Stomach (tissue), 9 donors: ENCODE measurements around the gene PRDM16. TPM values are rescaled to one million over a fixed set of nuclear protein-coding genes. Genes with fewer than 3 reads are reported as not detected.

Source experiments
- DNase-seq, 2 donors: peaks; one replicate each; pipeline versions ENCODE4 v3.0.0 to v3.0.0-alpha.2; 2013 to 2019
- H3K27ac ChIP-seq, 5 donors: fragments of 200-600 bp in 4 of 5; sonication (generic) in 4 of 5; one replicate each; pipeline ENCODE4 v1.5.1; 2013 to 2019; ENCODE audit warnings: mild to moderate bottlenecking in 1 of 5, moderate library complexity in 1 of 5
- H3K27me3 ChIP-seq, 3 donors: fragments of 200-600 bp; sonication (generic); one replicate each; pipeline ENCODE4 v1.5.1; 2017 to 2019; ENCODE audit warnings: mixed run types in 1 of 3
- H3K36me3 ChIP-seq, 4 donors: fragments of 200-600 bp; sonication (generic); 1 replicate in 3 of 4; 2 replicates in 1 of 4; pipeline ENCODE4 v1.5.1; 2016 to 2019
- H3K4me1 ChIP-seq, 4 donors: fragments of 200-600 bp; sonication (generic); one replicate each; pipeline ENCODE4 v1.5.1; 2016 to 2019
- H3K4me3 ChIP-seq, 4 donors: fragments of 200-600 bp; sonication (generic) in 3 of 4; one replicate each; pipeline ENCODE4 v1.5.1; 2016 to 2019; ENCODE audit warnings: mild to moderate bottlenecking in 1 of 4
- H3K9me3 ChIP-seq, 4 donors: fragments of 200-600 bp; sonication (generic); one replicate each; pipeline ENCODE4 v1.5.1; 2016 to 2019
- EP300 ChIP-seq: sonication (generic); formaldehyde crosslinking; IDR thresholded peaks from one replicate; pipeline ENCODE4 v1.6.1; 2017; ENCODE audit warnings: antibody characterized with exemption
- POLR2A ChIP-seq, 4 donors: fragments of 450-650 bp; IDR thresholded peaks; one replicate each; pipeline ENCODE4 v1.6.1; 2016; ENCODE audit warnings: antibody characterized with exemption in 4 of 4, control low read depth in 2 of 4, mild to moderate bottlenecking in 1 of 4, moderate library complexity in 1 of 4
- POLR2AphosphoS5 ChIP-seq, 3 donors: sonication (generic); formaldehyde crosslinking; IDR thresholded peaks; one replicate each; pipeline ENCODE4 v1.6.1; 2016; ENCODE audit warnings: antibody characterized with exemption in 3 of 3
- WGBS, 5 donors: extraction: QIAGEN DNeasy Blood & Tissue Kit in 3 of 5; methylation state at CpG; one replicate each; pipeline versions ENCODE4 v1.1.5 to v1.1.7; 2013 to 2018; 5-methylcytosine and 5-hydroxymethylcytosine counted together
- intact Hi-C: fragments of 100-400 bp; cut with DNase I; formaldehyde crosslinking; loops from one replicate; pipeline ENCODE4 v1.15.1; 2023; ENCODE audit warnings: low total_unique reads
- polyA plus RNA-seq, 3 donors: library from polyadenylated mRNA; stranded (reverse); fragments of 200-250 nt; gene quantifications; one replicate each; pipeline ENCODE4 v1.2.3, GENCODE V29; 2013
- total RNA-seq, 5 donors: library from RNA; depleted of rRNA; stranded (reverse); fragments of >200 nt; gene quantifications; one replicate each; pipeline versions ENCODE4 v1.1.0 to v1.2.3, GENCODE V29; 2014 to 2016
- TF ChIP-seq, protein P1 (sequence below), 7 experiments: fragments of 450-650 bp in 4 of 7; fragments of 200-600 bp in 3 of 7; sonication (generic) in 3 of 7; IDR thresholded peaks; one replicate each; pipeline ENCODE4 v1.5.1; 2016 to 2019; ENCODE audit warnings: antibody characterized with exemption in 7 of 7, control low read depth in 2 of 7, mild to moderate bottlenecking in 1 of 7
- donor health status: healthy with polysubstance abuse.
- donor health status: Bipolar disorder and iron deficiency.
- donor health status: healthy.

The PRDM16 gene
- total and polyA plus RNA-seq, 8 donors, result 0.29 to 222 (median 15.8) TPM

DNA sequence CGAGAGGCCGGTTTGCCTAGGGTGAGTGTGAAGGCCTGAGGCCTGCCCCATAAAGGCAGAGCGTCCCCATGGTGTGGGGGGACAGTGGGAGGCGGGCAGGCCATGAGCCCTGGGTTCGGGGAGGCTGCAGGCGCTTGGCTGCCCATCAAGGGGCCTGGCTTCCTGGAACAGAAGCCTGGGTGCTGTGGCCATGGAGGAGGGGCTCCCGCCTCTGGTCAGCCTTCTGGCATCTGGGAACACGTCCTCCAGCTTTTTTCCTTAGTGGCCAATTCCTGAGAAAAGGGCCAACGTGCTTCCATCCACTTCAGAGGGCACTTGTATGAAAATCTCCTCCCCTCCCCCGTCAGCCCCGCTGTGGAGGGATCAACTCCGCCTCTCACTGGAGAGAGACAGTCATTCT lies 58.7 kb downstream of the PRDM16 start:
- no peaks in the 10 kb centered on the region for H3K9me3 ChIP-seq
- H3K4me3 ChIP-seq, result no peak overlapping the region
- 62 to 69% (median 67%) methylated on average over 9 to 12 of the region's 12 CpGs for WGBS, 5 donors
- peak overlapping the region; percentile 15 to 79 (median 72) for H3K27ac ChIP-seq
- DNase-seq, result no peak
- TF ChIP-seq POLR2AphosphoS5 (IDR thresholded peaks at IDR 0.05) (no peak), POLR2A (IDR thresholded peaks at IDR 0.05) (no peak), EP300 (no peak)
- TF ChIP-seq, protein P1, sequence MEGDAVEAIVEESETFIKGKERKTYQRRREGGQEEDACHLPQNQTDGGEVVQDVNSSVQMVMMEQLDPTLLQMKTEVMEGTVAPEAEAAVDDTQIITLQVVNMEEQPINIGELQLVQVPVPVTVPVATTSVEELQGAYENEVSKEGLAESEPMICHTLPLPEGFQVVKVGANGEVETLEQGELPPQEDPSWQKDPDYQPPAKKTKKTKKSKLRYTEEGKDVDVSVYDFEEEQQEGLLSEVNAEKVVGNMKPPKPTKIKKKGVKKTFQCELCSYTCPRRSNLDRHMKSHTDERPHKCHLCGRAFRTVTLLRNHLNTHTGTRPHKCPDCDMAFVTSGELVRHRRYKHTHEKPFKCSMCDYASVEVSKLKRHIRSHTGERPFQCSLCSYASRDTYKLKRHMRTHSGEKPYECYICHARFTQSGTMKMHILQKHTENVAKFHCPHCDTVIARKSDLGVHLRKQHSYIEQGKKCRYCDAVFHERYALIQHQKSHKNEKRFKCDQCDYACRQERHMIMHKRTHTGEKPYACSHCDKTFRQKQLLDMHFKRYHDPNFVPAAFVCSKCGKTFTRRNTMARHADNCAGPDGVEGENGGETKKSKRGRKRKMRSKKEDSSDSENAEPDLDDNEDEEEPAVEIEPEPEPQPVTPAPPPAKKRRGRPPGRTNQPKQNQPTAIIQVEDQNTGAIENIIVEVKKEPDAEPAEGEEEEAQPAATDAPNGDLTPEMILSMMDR (IDR thresholded peaks at IDR 0.05), result no peak
- H3K36me3 ChIP-seq, result no peaks in the 10 kb centered on the region
- peaks cover 38 to 83% (median 77%) of the 10 kb centered on the region in 4 donors for H3K4me1 ChIP-seq
- intact Hi-C loops, result no loop called here
- no peaks in the 10 kb centered on the region for H3K27me3 ChIP-seq

DNA sequence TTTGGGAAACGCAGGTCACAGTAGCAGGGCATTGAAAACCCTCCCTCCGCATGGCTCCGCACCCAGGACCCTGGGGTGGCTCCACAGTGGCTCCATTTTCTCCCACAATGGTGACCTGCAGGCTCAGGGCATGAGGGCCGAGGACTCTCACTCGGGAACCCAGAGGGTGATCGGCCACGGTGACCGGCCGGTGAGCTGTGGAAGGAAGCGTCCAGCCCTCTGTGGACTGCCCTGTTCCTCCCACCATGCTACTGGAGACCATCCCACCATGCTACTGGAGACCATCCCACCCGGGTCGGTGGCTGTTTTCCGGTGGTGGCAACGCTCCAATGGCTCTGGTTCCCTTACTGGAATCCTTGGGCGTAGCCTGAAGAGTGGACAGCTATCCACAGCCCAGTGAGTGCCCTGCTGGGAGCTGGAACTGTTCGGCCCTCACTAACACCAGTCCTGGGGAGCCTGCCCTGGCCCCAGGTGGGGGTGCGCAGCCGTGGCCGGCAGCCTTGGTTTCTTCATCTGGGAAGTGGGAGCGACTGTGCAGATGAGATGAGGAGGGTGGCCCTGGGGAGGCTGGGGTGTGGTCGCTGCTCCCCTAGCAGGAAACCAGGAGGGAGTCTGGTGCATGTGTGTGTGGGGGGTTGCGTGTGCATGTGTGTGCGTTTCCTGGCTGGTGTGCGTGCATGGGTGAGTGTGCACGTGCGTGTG lies 59.6 kb downstream of the PRDM16 start:
- no peak overlapping the region for H3K4me3 ChIP-seq
- peak overlapping the region in 4 of 5 donors; percentile 19 to 79 (median 72) for H3K27ac ChIP-seq
- no peaks in the 10 kb centered on the region for H3K9me3 ChIP-seq
- no peaks in the 10 kb centered on the region for H3K27me3 ChIP-seq
- WGBS, 5 donors, result 77 to 87% (median 85%) methylated on average over 18 to 26 of the region's 26 CpGs
- H3K36me3 ChIP-seq, result no peaks in the 10 kb centered on the region
- intact Hi-C loops, result no loop called here
- no peak for DNase-seq
- peaks cover 47 to 91% (median 85%) of the 10 kb centered on the region in 4 donors for H3K4me1 ChIP-seq
- TF ChIP-seq, protein P1 (IDR thresholded peaks at IDR 0.05), result no peak
- TF ChIP-seq EP300, result no peak
- no peak for TF ChIP-seq POLR2AphosphoS5 (IDR thresholded peaks at IDR 0.05)
- no peak for TF ChIP-seq POLR2A (IDR thresholded peaks at IDR 0.05)

DNA sequence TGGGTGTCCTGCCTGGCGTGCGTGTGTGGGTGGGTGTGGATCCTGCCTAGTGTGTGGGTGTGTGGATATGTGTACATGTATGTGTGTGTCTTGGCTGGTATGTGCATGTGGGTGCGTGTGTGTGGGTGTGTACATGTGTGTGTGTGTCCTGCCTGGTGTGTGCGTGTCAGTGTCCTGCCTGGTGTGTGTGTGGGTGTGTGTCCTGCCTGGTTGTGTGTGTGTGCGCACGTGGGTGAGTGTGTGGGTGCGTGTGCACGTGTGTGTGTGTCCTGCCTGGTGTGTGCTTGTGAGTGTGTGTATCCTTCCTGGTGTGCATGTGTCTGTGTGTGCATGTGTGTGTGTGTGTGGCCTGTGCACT lies 60.1 kb downstream of the PRDM16 start:
- no peak overlapping the region for H3K4me3 ChIP-seq
- no peaks in the 10 kb centered on the region for H3K9me3 ChIP-seq
- intact Hi-C loops, result no loop called here
- no peaks in the 10 kb centered on the region for H3K36me3 ChIP-seq
- 76 to 84% (median 79%) methylated on average over 4 to 8 of the region's 8 CpGs for WGBS, 5 donors
- no peak for DNase-seq
- H3K4me1 ChIP-seq, result peaks cover 50 to 95% (median 87%) of the 10 kb centered on the region in 4 donors
- peak overlapping the region in 3 of 5 donors; percentile 5 to 49 (median 35) for H3K27ac ChIP-seq
- no peaks in the 10 kb centered on the region for H3K27me3 ChIP-seq
- no peak for TF ChIP-seq EP300
- no peak for TF ChIP-seq POLR2AphosphoS5 (IDR thresholded peaks at IDR 0.05)
- no peak for TF ChIP-seq POLR2A (IDR thresholded peaks at IDR 0.05)
- TF ChIP-seq, protein P1 (IDR thresholded peaks at IDR 0.05), result no peak

DNA sequence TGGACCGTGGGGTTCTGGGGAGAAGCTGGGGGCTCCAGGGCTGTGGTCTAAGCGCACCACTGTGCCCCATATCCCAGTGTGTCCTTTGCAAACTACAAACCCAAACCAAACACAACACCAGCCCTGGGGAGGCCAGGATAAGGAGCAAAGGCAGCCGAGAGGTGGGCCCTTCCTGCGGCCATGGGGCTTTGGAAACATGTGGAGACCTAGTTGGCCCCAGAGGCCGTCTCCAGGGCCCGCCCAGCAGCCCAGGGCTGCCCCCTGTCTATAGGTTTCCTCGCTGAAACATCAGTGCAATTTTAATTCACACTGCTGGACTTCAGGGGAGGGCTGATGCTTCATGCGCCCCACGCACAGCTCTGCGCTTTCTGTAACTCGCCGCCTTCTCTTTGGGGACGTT lies 61.3 kb downstream of the PRDM16 start:
- TF ChIP-seq, protein P1 (IDR thresholded peaks at IDR 0.05), result no peak
- TF ChIP-seq POLR2AphosphoS5 (IDR thresholded peaks at IDR 0.05), result no peak
- TF ChIP-seq POLR2A (IDR thresholded peaks at IDR 0.05), result no peak
- no peak for TF ChIP-seq EP300
- no peaks in the 10 kb centered on the region for H3K9me3 ChIP-seq
- no peak overlapping the region for H3K4me3 ChIP-seq
- peaks cover 49 to 94% (median 88%) of the 10 kb centered on the region in 4 donors for H3K4me1 ChIP-seq
- peak overlapping the region in 4 of 5 donors; percentile 11 to 49 (median 29) for H3K27ac ChIP-seq
- no peaks in the 10 kb centered on the region for H3K36me3 ChIP-seq
- H3K27me3 ChIP-seq, result no peaks in the 10 kb centered on the region
- 56 to 76% (median 66%) methylated on average over 12 to 13 of the region's 13 CpGs for WGBS, 5 donors
- intact Hi-C loops, result no loop called here
- DNase-seq, result no peak
